Lower leg skin (tissue), 4 donors: ENCODE results near the gene CAPN8. TPM values are rescaled to one million over a fixed set of nuclear protein-coding genes. Genes with fewer than 3 reads are reported as not detected.

Experiments used
- DNase-seq, 2 donors: peaks; one replicate each; pipeline ENCODE4 v3.0.0-alpha.2; 2019; ENCODE audit warnings: low spot score in 2 of 2
- H3K4me3 ChIP-seq: fragments of 200-600 bp; sonication (generic); 2 replicates; pipeline ENCODE4 v1.5.1; 2017; ENCODE audit warnings: mild to moderate bottlenecking, low read depth; ENCODE audit not compliant: poor library complexity, severe bottlenecking
- CTCF ChIP-seq, 3 donors: fragments of 450-650 bp; IDR thresholded peaks; one replicate each; pipeline ENCODE4 v1.5.1; 2016; ENCODE audit warnings: antibody characterized with exemption in 3 of 3, mild to moderate bottlenecking in 3 of 3, moderate library complexity in 2 of 3
- POLR2A ChIP-seq, 2 donors: fragments of 450-650 bp; IDR thresholded peaks; one replicate each; pipeline ENCODE4 v1.6.1; 2016 to 2017; ENCODE audit warnings: antibody characterized with exemption in 2 of 2, mild to moderate bottlenecking in 1 of 2, moderate library complexity in 1 of 2
- WGBS, 2 donors: methylation state at CpG; one replicate each; pipeline ENCODE4 v1.1.5; 2018; 5-methylcytosine and 5-hydroxymethylcytosine counted together
- intact Hi-C: fragments of 100-400 bp; cut with DNase I; formaldehyde crosslinking; loops from one replicate; pipeline ENCODE4 v1.15.0; 2023; ENCODE audit warnings: low total_unique reads
- total RNA-seq, 4 donors: library from RNA; depleted of rRNA; stranded (reverse); fragments of >200 nt; gene quantifications; one replicate each; pipeline ENCODE4 v1.1.0, GENCODE V29; 2016

CAPN8 gene
- total RNA-seq, 4 donors from 2014 or later: 0.27 to 2.4 (median 0.34) TPM

GRCh38 chr1:223653431-223653830, 12.1 kb downstream of the CAPN8 start:
- TF ChIP-seq POLR2A (IDR thresholded peaks at IDR 0.05) (no peak), CTCF (IDR thresholded peaks at IDR 0.05) (no peak)
- H3K4me3 ChIP-seq: no peak overlapping the region
- no peak for DNase-seq
- 85 to 94% methylated on average over 4 of the region's 4 CpGs for WGBS, 2 donors
- intact Hi-C loops: no loop called here

- DNase-seq: no peak
- intact Hi-C loops: no loop called here
- no peak for TF ChIP-seq CTCF (IDR thresholded peaks at IDR 0.05)
- TF ChIP-seq POLR2A (IDR thresholded peaks at IDR 0.05): no peak
- no peak overlapping the region for H3K4me3 ChIP-seq
- WGBS, 2 donors: 87 to 92% methylated on average over 14 of the region's 14 CpGs
Observed at GRCh38 chr1:223653015-223653414, 12.5 kb downstream of the CAPN8 start.

GRCh38 chr1:223652436-223652941, 13.0 kb downstream of the CAPN8 start:
- 47 to 51% methylated on average over 12 of the region's 12 CpGs for WGBS, 2 donors
- no peak overlapping the region for H3K4me3 ChIP-seq
- TF ChIP-seq CTCF (IDR thresholded peaks at IDR 0.05): no peak
- no peak for DNase-seq
- intact Hi-C loops: no loop called here

- 77 to 81% methylated on average over 8 of the region's 8 CpGs for WGBS, 2 donors
- no peak for TF ChIP-seq POLR2A (IDR thresholded peaks at IDR 0.05)
- no peak for TF ChIP-seq CTCF (IDR thresholded peaks at IDR 0.05)
- intact Hi-C loops: no loop called here
- no peak for DNase-seq
- no peak overlapping the region for H3K4me3 ChIP-seq
Observed at GRCh38 chr1:223651291-223651991, 14.1 kb downstream of the CAPN8 start.

GRCh38 chr1:223650465-223650864, 15.0 kb downstream of the CAPN8 start:
- H3K4me3 ChIP-seq: no peak overlapping the region
- intact Hi-C loops: no loop called here
- WGBS, 2 donors: 19 to 46% methylated on average over 2 of the region's 2 CpGs
- DNase-seq: no peak
- TF ChIP-seq CTCF (IDR thresholded peaks at IDR 0.05) (no peak), POLR2A (IDR thresholded peaks at IDR 0.05) (no peak)

GRCh38 chr1:223649222-223649621, 16.3 kb downstream of the CAPN8 start:
- WGBS, 2 donors: 0% methylated on average over 1 of the region's 1 CpG
- intact Hi-C loops: no loop called here
- TF ChIP-seq CTCF (IDR thresholded peaks at IDR 0.05): no peak
- TF ChIP-seq POLR2A (IDR thresholded peaks at IDR 0.05): no peak
- no peak overlapping the region for H3K4me3 ChIP-seq
- DNase-seq: no peak
